NCI-H2227 treated with DMSO at 0.1 percent for 48 hours (cell line): ENCODE measurements around the gene THBD.

Experiments
- DNase-seq: peaks from one replicate; lab custom pipeline; 2025; lab: John Stamatoyannopoulos, UW

THBD gene

DNA sequence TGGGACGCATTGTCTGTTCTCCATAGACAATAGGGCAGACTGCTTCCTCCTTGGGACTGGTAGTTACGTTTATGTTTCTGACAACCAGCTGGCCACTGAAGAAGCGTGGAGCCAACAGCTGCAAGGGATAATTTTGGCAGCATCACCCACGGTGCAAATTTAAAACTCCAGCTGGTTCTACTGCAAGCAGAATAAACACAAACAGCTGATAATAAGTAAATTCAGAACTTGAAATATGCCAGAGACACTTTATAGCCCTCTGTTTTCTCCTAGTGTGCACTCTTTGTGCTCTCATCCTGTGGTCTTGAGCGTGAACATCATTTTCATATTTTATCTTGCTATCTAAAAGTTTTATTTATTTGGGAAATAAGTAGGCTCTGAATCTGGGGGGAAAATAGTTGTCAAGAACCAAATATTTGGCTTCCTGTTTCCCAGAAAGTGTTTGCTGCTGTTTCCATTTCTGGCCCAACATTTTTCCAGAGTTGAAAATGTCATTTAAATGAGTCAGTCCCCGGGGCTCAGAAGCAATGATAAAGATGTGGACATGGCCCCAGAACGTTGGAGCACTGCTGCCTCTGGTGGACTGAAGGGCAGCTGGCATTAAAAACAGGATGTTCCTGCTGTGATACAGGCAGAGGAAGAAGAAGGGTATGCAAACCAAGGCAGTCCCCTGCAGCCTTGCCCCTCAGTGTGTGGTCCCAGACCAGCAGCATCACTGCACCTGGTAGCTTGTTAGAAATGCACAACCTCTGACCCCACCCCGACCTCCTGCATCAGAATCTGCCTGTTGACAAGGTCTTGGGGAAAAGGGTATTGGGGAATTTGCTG is 12.5 kb upstream of the THBD start:
- no peak for DNase-seq

DNA sequence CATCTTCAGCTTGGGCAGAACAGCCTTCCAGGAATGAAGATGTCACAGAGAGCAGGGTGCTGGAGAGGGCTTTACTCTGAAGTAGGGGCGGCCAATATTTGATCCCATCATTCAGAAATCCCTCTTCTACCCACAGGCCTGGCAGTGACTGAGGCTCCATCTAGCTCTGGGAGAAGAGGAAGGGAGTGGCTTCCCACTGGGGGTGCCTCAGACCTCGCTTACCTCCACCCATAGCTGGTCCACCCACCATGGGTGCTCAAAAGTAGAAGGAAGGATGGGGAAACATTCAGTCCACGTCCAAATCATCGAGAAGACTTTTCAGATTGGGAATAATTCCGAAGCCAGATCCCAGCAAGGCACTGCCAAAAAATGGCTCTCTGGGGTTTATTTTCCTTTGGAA is 11.8 kb upstream of the THBD start:
- no peak for DNase-seq

DNA sequence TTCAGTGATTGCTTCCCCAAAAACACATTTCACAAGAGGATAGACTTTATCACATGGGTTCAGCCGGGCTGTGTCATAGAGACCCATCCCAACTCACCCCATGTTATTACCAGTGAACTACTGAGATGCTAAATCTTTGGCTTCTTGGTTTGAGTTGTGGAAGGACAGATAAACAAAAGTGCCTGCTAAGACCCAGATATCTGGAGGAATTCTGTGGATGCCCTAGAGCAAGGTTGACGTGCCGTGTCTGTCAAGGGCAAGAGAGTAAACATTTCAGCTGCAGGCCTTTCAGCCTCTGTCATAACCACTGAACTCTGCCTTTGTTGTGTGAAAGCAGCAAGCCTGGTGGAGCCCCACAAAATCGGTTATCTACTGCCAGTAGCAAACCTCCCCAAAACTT is 11.2 kb upstream of the THBD start:
- DNase-seq, result no peak

- DNase-seq, result no peak
Measured at GRCh38 chr20:23059846-23060245, 10.4 kb upstream of the THBD start.

GRCh38 chr20:23059001-23059400 is 9.5 kb upstream of the THBD start:
- no peak for DNase-seq

GRCh38 chr20:23058240-23058639 is 8.8 kb upstream of the THBD start:
- no peak for DNase-seq

DNA sequence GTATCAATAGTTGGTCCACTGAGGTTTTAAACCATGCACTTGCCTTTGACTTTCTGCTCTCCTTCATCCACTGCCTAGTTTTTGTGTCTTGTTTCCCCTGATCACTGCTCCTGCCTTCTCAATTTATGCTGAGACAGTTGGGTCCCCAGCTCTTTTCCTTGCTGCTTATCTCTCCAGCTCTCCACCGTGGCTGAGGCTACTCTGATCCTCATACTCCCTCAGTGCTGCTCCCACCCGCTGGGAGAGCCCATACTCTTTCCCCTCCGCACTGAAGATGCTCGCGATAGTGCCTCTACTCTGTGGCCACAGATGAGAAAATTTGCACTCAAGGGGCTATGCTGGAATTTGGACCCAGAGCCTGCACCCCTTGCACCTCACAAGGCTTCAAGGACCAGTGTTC is 3.4 kb upstream of the THBD start:
- DNase-seq, result no peak

- no peak for DNase-seq
Measured at GRCh38 chr20:23050847-23051627, 1.6 kb upstream of the THBD start.

DNA sequence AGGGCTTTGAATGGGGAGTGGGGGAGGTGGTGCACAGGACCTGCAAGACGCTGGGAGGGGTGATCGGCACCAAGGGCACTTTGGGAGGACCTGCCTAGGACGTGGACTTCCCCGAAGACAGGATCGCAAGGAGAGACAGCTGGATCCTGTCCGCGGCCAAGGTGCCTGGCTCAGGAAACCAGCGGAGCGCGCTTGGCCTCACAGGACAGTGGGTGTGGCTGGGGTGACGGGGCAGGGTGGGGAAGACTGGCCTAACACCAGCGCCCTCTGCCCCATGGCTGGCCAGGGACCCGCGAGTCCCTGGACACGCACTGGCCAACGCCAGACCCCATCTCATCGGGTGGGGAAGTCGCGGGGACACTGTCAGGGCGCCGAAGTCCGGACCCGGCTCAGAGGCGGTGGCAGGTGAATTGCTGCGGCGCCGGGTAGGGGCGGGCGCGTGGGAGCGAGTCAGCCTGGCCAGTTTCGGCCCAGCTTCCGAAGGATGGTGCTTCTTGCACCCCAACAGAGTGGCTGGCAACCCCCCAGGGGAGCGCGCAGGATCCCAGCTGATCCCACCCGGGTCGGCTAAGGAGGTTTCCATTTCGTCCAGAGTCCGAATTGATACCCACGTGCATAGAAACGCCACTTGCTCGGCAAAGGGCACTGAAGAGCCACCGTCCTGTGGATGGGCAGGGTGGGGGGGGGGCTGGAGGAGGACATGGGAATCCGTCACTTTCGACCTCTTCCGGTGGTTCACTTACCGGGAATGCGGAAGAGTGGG is 785 bp upstream of the THBD start:
- DNase-seq, result no peak

DNA sequence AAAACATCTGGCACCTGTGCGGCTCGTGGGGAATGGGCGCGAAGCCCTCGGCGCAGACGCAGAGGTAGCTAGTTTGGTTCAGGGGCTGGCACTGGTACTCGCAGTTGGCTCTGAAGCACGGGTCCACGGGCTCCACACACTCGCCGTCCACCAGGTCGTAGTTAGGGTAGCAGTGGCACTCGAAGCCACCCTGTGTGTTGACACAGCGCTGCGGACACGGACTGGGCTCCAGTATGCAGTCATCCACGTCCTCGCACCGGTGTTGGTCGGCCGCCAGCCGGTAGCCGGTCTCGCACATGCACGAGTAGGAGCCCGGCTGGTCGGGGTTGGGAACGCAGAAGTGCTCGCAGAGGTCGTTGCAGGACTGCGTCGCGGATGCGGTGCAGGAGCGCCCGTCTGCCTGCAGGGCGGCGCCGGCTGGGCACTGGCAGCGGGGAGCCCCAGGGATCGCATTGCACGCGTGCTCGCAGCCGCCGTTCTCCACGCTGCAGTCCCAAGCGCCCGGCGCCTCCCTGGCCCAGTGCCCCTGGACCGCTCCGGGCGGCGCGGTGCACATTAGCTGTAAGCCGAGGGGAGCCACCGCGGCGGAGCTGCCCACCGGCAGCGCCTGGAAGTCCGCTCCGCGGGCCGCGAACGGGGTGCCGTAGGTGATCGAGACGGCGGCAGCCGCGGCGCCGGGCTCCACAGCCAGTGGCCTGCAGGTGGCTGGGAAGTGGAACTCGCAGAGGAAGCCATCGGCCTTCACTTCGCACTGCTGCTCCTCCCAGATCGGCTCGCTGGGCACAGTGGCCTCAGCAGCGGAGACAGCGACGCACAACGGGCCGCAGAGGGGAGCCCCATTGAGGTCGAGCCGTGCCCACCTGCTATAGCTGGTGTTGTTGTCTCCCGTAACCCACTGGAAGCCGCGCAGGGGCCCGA is 930 bp downstream of the THBD start:
- no peak for DNase-seq

DNA sequence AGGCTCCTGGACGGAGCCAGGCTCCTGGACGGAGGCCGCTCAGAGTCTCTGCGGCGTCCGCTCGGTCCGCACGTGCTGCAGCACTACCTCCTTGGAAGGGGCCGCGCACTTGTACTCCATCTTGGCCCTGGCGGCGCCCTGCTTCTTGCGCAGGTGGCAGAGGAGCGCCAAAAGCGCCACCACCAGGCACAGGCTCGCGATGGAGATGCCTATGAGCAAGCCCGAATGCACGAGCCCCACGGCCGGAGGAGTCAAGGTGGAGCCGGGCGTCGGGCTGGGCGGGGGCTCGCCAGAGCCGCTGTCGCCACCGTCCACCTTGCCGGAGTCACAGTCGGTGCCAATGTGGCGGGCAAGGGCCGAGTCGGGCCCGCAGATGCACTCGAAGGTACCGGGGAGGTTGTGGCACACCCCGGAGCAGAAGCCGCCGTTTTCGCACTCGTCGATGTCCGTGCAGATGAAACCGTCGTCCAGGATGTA is 1.7 kb downstream of the THBD start:
- DNase-seq, result no peak

DNA sequence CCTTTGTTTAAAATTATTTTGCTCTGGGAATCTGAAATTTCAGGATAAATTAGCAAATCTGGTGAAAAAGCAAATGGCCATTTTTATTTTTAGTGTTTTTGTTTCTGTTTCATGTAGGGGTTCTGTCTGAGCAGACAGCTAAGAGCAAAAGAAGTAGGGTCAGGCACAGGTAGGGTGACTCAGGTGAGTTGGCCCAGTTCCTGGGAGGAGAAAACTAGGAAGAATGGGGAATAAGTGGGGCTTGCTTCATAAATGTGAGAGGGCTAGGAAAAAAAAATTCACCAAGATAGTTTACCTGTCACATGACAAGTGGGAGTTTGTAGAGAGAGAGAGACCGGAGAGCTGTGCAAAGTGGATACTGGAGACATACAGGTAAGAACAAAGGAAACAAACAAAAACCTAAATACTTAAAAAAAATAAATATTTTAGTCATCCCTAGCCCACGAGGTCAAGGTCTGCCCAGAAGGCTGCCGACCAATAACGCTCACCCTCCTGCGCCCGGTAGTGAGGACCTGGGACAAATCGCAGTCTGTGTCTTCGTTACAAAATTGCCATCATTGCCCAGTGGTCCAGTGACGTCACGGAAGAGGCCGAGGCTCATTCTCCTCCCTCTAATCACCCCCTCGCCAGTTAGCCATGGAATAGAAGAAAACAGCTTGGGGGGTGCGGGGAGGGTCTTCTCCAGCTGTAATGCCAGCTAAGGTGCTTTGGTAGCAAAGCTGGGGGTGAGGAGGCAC is 2.3 kb downstream of the THBD start:
- DNase-seq, result no peak

GRCh38 chr20:23046431-23046830 is 3.0 kb downstream of the THBD start:
- DNase-seq, result no peak

DNA sequence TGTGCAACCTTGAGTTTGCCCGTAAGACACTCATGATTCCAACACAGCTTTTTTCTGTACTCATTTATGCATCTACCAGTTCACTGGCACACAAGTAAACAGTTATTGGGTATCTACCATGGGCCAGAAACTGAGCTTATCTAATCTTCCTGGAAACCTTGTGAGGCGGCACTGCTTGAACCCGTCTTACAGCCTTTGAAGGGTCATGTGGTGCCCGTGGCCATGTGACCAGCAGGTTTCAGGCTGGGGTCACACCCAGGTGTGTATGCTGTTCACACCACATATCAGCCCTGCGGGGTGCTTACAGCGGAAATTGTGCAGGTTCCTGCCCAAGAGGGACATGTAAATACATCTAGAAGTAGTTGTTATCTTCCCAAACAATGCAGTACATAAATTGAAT is 6.1 kb downstream of the THBD start:
- no peak for DNase-seq

DNA sequence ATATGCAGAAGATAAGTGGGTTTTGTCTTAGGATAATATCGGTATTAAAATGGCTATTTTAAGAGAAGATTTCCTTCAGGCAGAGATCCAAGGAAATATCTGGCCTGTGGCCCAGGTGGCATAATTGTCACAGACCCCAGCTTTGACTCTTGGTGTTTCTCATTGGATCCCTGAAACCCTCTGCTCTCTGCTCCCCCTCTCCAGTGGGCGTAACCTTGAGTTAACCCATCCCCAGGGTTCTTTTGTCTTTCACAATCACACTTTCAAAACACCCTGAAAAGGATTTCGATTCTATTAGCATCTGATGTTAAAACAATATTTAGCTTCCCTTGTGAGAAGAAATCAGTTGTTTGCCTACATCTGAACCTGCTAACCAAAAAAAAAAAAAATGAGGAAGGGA is 7.2 kb downstream of the THBD start:
- no peak for DNase-seq

DNA sequence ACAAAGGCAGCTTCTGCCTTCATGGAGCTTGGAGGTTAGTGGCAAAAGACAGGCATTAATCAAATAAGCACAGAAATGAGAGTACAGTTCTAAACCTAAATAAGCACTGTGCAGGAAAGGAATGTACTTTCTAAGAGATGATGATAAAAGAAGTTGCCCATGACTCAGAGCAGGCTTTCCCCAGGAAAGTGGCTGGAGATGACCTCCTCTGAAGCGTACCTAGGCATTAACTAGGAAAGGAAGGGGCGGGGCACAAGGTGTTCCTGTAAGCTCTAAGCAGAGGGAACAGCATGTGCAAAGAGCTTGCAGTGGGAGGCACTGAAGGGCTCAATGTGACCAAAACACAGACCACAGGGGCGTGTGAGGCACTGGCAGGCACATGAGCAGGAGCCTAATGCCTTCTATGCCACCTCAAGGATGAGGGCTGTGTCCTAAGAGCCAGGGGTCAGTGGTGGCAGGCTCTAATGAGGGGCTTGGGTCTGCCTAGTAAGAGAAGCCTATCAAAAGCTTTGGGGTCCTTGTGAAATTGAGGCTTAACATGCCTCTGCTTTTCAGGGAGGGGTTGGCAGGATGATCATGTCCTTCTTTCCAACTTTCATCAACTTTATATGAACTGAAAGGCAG is 9.5 kb downstream of the THBD start:
- no peak for DNase-seq

DNA sequence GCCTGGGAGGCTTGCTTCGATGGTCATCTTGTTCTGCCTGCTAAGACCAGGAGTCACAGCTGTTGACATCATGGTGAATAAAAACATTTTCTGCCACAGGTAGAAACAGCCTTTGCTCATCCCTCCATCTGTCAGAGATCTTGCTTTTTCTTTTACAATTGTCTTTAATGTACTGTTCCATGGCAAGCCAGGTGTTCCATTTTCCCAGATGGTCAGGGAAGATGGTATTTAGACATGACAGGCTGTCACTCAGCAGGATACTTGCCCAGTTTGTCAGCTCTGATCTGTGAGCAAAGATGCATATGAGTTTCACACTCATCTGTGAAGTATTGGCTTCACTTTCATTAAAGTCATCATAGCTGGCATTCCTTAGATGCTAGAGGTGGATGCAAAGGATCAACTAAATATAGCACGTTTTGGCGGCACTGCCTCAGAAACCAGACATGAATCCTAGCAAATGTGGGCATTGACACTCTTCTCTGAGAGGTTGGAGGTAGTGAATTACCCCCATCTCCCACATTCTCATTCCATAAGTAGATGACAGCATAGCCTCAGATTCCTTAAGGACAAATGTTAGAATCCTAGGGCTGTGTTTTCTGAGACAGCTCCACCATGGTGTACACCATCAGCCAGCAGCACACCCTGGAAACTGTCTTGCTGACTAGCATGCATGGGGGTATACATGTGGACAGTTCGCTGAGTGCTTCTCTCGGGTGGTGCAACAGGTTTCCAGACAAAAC is 10.2 kb downstream of the THBD start:
- DNase-seq, result no peak

GRCh38 chr20:23037017-23037481 is 12.4 kb downstream of the THBD start:
- no peak for DNase-seq

DNA sequence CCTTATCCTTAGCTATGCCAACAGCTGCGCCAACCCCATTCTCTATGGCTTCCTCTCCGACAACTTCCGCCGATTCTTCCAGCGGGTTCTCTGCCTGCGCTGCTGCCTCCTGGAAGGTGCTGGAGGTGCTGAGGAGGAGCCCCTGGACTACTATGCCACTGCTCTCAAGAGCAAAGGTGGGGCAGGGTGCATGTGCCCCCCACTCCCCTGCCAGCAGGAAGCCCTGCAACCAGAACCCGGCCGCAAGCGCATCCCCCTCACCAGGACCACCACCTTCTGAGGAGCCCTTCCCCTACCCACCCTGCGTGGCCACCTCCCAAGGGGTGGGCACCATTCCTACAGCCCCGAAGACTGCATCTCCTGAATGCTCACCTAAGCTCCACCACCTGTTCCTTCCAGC is 13.1 kb downstream of the THBD start:
- DNase-seq, result no peak

- no peak for DNase-seq
Measured at GRCh38 chr20:23035731-23036130, 13.7 kb downstream of the THBD start.
